Measurements from ENCODE around the gene MARS1.

MARS1 gene

DNA sequence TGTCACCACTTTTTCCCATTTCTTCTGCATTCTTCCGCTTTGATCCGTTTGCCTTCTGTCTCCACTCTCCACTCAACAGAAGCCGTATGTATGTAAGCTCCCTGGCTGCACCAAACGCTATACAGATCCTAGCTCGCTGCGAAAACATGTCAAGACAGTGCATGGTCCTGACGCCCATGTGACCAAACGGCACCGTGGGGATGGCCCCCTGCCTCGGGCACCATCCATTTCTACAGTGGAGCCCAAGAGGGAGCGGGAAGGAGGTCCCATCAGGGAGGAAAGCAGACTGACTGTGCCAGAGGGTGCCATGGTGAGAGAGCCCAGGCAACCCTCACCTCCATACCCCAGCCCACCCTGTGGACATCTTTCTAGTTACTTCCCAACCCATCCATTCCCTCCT lies 20.0 kb upstream of the MARS1 start:
- no peak overlapping the region for H3K9ac ChIP-seq (ENCODE audit: low read length)
- no peaks in the 10 kb centered on the region for H3K79me2 ChIP-seq (ENCODE audit: low read length)
- H3K4me3 ChIP-seq (ENCODE audit: low read length), result no peak overlapping the region
- DNase-seq, result no peak
- H3K4me2 ChIP-seq (ENCODE audit: low read depth, low read length), result no peak overlapping the region
- no peaks in the 10 kb centered on the region for H4K20me1 ChIP-seq (ENCODE audit: insufficient read depth, low read length)
- peaks cover 41% of the 10 kb centered on the region for H3K27me3 ChIP-seq (replicated peaks; ENCODE audit: insufficient read depth, low read length)
- TF ChIP-seq CTCF (IDR thresholded peaks at IDR 0.05; ENCODE audit: low read length) (no peak), EZH2phosphoT487 (IDR thresholded peaks at IDR 0.05; ENCODE audit: low read length) (no peak), EZH2 (optimal IDR thresholded peaks at IDR 0.05; ENCODE audit: low read depth, low read length) (no peak)
- H3K36me3 ChIP-seq (replicated peaks; ENCODE audit: insufficient read depth, low read length), result no peaks in the 10 kb centered on the region
- 0 out of 2 replicates have a peak, but pooled peaks cover 5% of the 10 kb centered on the region for H3K4me1 ChIP-seq (ENCODE audit: low read length)
- H2AFZ ChIP-seq (ENCODE audit: low read length), result no peak overlapping the region
- H3K27ac ChIP-seq (ENCODE audit: low read length), result no peak overlapping the region
- no peaks in the 10 kb centered on the region for H3K9me2 ChIP-seq (replicated peaks; ENCODE audit: insufficient read depth, low read length)
- H3K9me3 ChIP-seq (replicated peaks; ENCODE audit: insufficient read depth, low read length), result no peaks in the 10 kb centered on the region
- H3F3A ChIP-seq (ENCODE audit: insufficient read depth, low read length), result no peaks in the 10 kb centered on the region

GRCh38 chr12:57469296-57470164 lies 18.3 kb upstream of the MARS1 start:
- no peaks in the 10 kb centered on the region for H3K4me1 ChIP-seq (ENCODE audit: low read length)
- H3K79me2 ChIP-seq (ENCODE audit: low read length), result no peaks in the 10 kb centered on the region
- H3K27me3 ChIP-seq (replicated peaks; ENCODE audit: insufficient read depth, low read length), result peaks cover 39% of the 10 kb centered on the region
- H3F3A ChIP-seq (ENCODE audit: insufficient read depth, low read length), result no peaks in the 10 kb centered on the region
- no peak for TF ChIP-seq EZH2phosphoT487 (IDR thresholded peaks at IDR 0.05; ENCODE audit: low read length)
- no peak for TF ChIP-seq CTCF (IDR thresholded peaks at IDR 0.05; ENCODE audit: low read length)
- TF ChIP-seq EZH2 (optimal IDR thresholded peaks at IDR 0.05; ENCODE audit: low read depth, low read length), result no peak
- H3K9ac ChIP-seq (ENCODE audit: low read length), result no peak overlapping the region
- H3K4me2 ChIP-seq (ENCODE audit: low read depth, low read length), result no peak overlapping the region
- H4K20me1 ChIP-seq (ENCODE audit: insufficient read depth, low read length), result no peaks in the 10 kb centered on the region
- no peaks in the 10 kb centered on the region for H3K9me3 ChIP-seq (replicated peaks; ENCODE audit: insufficient read depth, low read length)
- no peak for DNase-seq
- H3K27ac ChIP-seq (ENCODE audit: low read length), result no peak overlapping the region
- no peak overlapping the region for H2AFZ ChIP-seq (ENCODE audit: low read length)
- no peak overlapping the region for H3K4me3 ChIP-seq (ENCODE audit: low read length)
- no peaks in the 10 kb centered on the region for H3K9me2 ChIP-seq (replicated peaks; ENCODE audit: insufficient read depth, low read length)
- H3K36me3 ChIP-seq (replicated peaks; ENCODE audit: insufficient read depth, low read length), result no peaks in the 10 kb centered on the region

GRCh38 chr12:57470286-57470969 lies 17.4 kb upstream of the MARS1 start:
- peaks cover 30% of the 10 kb centered on the region for H3K27me3 ChIP-seq (replicated peaks; ENCODE audit: insufficient read depth, low read length)

More at GRCh38 chr12:57470286-57470969, 17.4 kb upstream of the MARS1 start:
- Histone ChIP-seq H3K9me3 (replicated peaks; ENCODE audit: insufficient read depth, low read length) (no peaks in the 10 kb centered on the region), H3K9me2 (replicated peaks; ENCODE audit: insufficient read depth, low read length) (no peaks in the 10 kb centered on the region), H3K36me3 (replicated peaks; ENCODE audit: insufficient read depth, low read length) (no peaks in the 10 kb centered on the region), H3K79me2 (ENCODE audit: low read length) (no peaks in the 10 kb centered on the region), H3F3A (ENCODE audit: insufficient read depth, low read length) (no peaks in the 10 kb centered on the region), H3K9ac (ENCODE audit: low read length) (no peak overlapping the region), H2AFZ (ENCODE audit: low read length) (no peak overlapping the region), H3K27ac (ENCODE audit: low read length) (no peak overlapping the region), H3K4me1 (ENCODE audit: low read length) (no peaks in the 10 kb centered on the region), H4K20me1 (ENCODE audit: insufficient read depth, low read length) (no peaks in the 10 kb centered on the region), H3K4me2 (ENCODE audit: low read depth, low read length) (no peak overlapping the region), H3K4me3 (ENCODE audit: low read length) (no peak overlapping the region)
- TF ChIP-seq CTCF (IDR thresholded peaks at IDR 0.05; ENCODE audit: low read length), result no peak
- TF ChIP-seq EZH2 (optimal IDR thresholded peaks at IDR 0.05; ENCODE audit: low read depth, low read length), result no peak
- TF ChIP-seq EZH2phosphoT487 (IDR thresholded peaks at IDR 0.05; ENCODE audit: low read length), result no peak
- no peak for DNase-seq
